ENCODE results near the gene DHX16. TPM values are rescaled to one million over a fixed set of nuclear protein-coding genes. Genes with fewer than 3 reads are reported as not detected.

Gene DHX16
- total and polyA plus RNA-seq, 2 donors: 29.9 to 48.0 TPM

- Histone ChIP-seq H3K27me3 (ENCODE audit: control insufficient read depth in 2 of 2, insufficient read depth in 1 of 2, low read length in 1 of 2) (no peaks in the 10 kb centered on the region), H3K36me3 (ENCODE audit: control insufficient read depth in 2 of 2, insufficient read depth in 2 of 2, low read length in 1 of 2) (peaks cover 27 to 40% of the 10 kb centered on the region in 2 donors), H3K9me3 (ENCODE audit: control insufficient read depth in 2 of 2, insufficient read depth in 1 of 2, low read length in 1 of 2) (no peaks in the 10 kb centered on the region), H3K4me1 (ENCODE audit: control insufficient read depth in 2 of 2, insufficient read depth in 2 of 2, low read length in 2 of 2) (peaks cover 5 to 19% of the 10 kb centered on the region in 2 donors), H3K4me3 (ENCODE audit: low read length in 2 of 2) (peak overlapping the region; percentile 76 to 88), H3K27ac (ENCODE audit: low read depth in 1 of 2, low read length in 1 of 2) (peak overlapping the region; percentile 96 to 98)
- WGBS: under 1% methylated on average over 78 of the region's 78 CpGs
- DNase-seq (ENCODE audit: low read depth in 6 of 9, low spot score in 9 of 9): peak in 6 of 9 donors; percentile 15 to 86 (median 40)
Observed at GRCh38 chr6:30647242-30648116, 25.3 kb downstream of the DHX16 start.

GRCh38 chr6:30646450-30647241 is 26.2 kb downstream of the DHX16 start, which contains the start of gene C6orf136:
Gene C6orf136 (plus strand): TSS chr6:30647133. CDS start chr6:30647232, 99 bp downstream.
- DNase-seq (ENCODE audit: low read depth in 6 of 9, low spot score in 9 of 9): peak; percentile 86 to 97 (median 93)
- Histone ChIP-seq H3K9me3 (ENCODE audit: control insufficient read depth in 2 of 2, insufficient read depth in 1 of 2, low read length in 1 of 2) (no peaks in the 10 kb centered on the region), H3K4me3 (ENCODE audit: low read length in 2 of 2) (peak within 1 kb of the TSS; percentile 76 to 88), H3K27me3 (ENCODE audit: control insufficient read depth in 2 of 2, insufficient read depth in 1 of 2, low read length in 1 of 2) (no peaks in the 10 kb centered on the region), H3K4me1 (ENCODE audit: control insufficient read depth in 2 of 2, insufficient read depth in 2 of 2, low read length in 2 of 2) (peaks cover 5 to 23% of the 10 kb centered on the region in 2 donors), H3K36me3 (ENCODE audit: control insufficient read depth in 2 of 2, insufficient read depth in 2 of 2, low read length in 1 of 2) (peaks cover 24 to 37% of the 10 kb centered on the region in 2 donors), H3K27ac (ENCODE audit: low read depth in 1 of 2, low read length in 1 of 2) (peak within 1 kb of the TSS; percentile 96 to 98)
- WGBS: 18% methylated on average over 37 of the region's 37 CpGs

GRCh38 chr6:30645989-30646388 is 26.8 kb downstream of the DHX16 start:
- Histone ChIP-seq H3K36me3 (ENCODE audit: control insufficient read depth in 2 of 2, insufficient read depth in 2 of 2, low read length in 1 of 2) (peaks cover 21 to 37% of the 10 kb centered on the region in 2 donors), H3K9me3 (ENCODE audit: control insufficient read depth in 2 of 2, insufficient read depth in 1 of 2, low read length in 1 of 2) (no peaks in the 10 kb centered on the region), H3K27ac (ENCODE audit: low read depth in 1 of 2, low read length in 1 of 2) (no peak overlapping the region), H3K27me3 (ENCODE audit: control insufficient read depth in 2 of 2, insufficient read depth in 1 of 2, low read length in 1 of 2) (no peaks in the 10 kb centered on the region), H3K4me1 (ENCODE audit: control insufficient read depth in 2 of 2, insufficient read depth in 2 of 2, low read length in 2 of 2) (peaks cover 5 to 30% of the 10 kb centered on the region in 2 donors), H3K4me3 (ENCODE audit: low read length in 2 of 2) (no peak overlapping the region)
- 95% methylated on average over 1 of the region's 1 CpG for WGBS
- no peak for DNase-seq (ENCODE audit: low read depth in 6 of 9, low spot score in 9 of 9)

GRCh38 chr6:30644769-30645168 is 28.0 kb downstream of the DHX16 start:
- 95% methylated on average over 5 of the region's 5 CpGs for WGBS
- Histone ChIP-seq H3K27me3 (ENCODE audit: control insufficient read depth in 2 of 2, insufficient read depth in 1 of 2, low read length in 1 of 2) (no peaks in the 10 kb centered on the region), H3K27ac (ENCODE audit: low read depth in 1 of 2, low read length in 1 of 2) (no peak overlapping the region), H3K36me3 (ENCODE audit: control insufficient read depth in 2 of 2, insufficient read depth in 2 of 2, low read length in 1 of 2) (peaks cover 31 to 43% of the 10 kb centered on the region in 2 donors), H3K4me1 (ENCODE audit: control insufficient read depth in 2 of 2, insufficient read depth in 2 of 2, low read length in 2 of 2) (peaks cover 5 to 38% of the 10 kb centered on the region in 2 donors), H3K9me3 (ENCODE audit: control insufficient read depth in 2 of 2, insufficient read depth in 1 of 2, low read length in 1 of 2) (no peaks in the 10 kb centered on the region), H3K4me3 (ENCODE audit: low read length in 2 of 2) (no peak overlapping the region)
- no peak for DNase-seq (ENCODE audit: low read depth in 6 of 9, low spot score in 9 of 9)

GRCh38 chr6:30643656-30644055 is 29.1 kb downstream of the DHX16 start:
- Histone ChIP-seq H3K4me1 (ENCODE audit: control insufficient read depth in 2 of 2, insufficient read depth in 2 of 2, low read length in 2 of 2) (peaks cover 5 to 38% of the 10 kb centered on the region in 2 donors), H3K4me3 (ENCODE audit: low read length in 2 of 2) (no peak overlapping the region), H3K36me3 (ENCODE audit: control insufficient read depth in 2 of 2, insufficient read depth in 2 of 2, low read length in 1 of 2) (peaks cover 30 to 41% of the 10 kb centered on the region in 2 donors), H3K9me3 (ENCODE audit: control insufficient read depth in 2 of 2, insufficient read depth in 1 of 2, low read length in 1 of 2) (no peaks in the 10 kb centered on the region), H3K27ac (ENCODE audit: low read depth in 1 of 2, low read length in 1 of 2) (no peak overlapping the region), H3K27me3 (ENCODE audit: control insufficient read depth in 2 of 2, insufficient read depth in 1 of 2, low read length in 1 of 2) (no peaks in the 10 kb centered on the region)
- no peak for DNase-seq (ENCODE audit: low read depth in 6 of 9, low spot score in 9 of 9)
- over 99% methylated on average over 2 of the region's 2 CpGs for WGBS

- DNase-seq (ENCODE audit: low read depth in 6 of 9, low spot score in 9 of 9): peak in 5 of 9 donors; percentile 15 to 74 (median 41)
- H3K4me3 ChIP-seq (ENCODE audit: low read length in 2 of 2): no peak overlapping the region
- no peaks in the 10 kb centered on the region for H3K9me3 ChIP-seq (ENCODE audit: control insufficient read depth in 2 of 2, insufficient read depth in 1 of 2, low read length in 1 of 2)
- 13% methylated on average over 1 of the region's 1 CpG for WGBS
- H3K4me1 ChIP-seq (ENCODE audit: control insufficient read depth in 2 of 2, insufficient read depth in 2 of 2, low read length in 2 of 2): peaks cover 0 to 23% of the 10 kb centered on the region in 2 donors
- peak overlapping the region; percentile 52 to 56 for H3K27ac ChIP-seq (ENCODE audit: low read depth in 1 of 2, low read length in 1 of 2)
- no peaks in the 10 kb centered on the region for H3K27me3 ChIP-seq (ENCODE audit: control insufficient read depth in 2 of 2, insufficient read depth in 1 of 2, low read length in 1 of 2)
- peaks cover 30 to 42% of the 10 kb centered on the region in 2 donors for H3K36me3 ChIP-seq (ENCODE audit: control insufficient read depth in 2 of 2, insufficient read depth in 2 of 2, low read length in 1 of 2)
Observed at GRCh38 chr6:30641048-30641447, 31.8 kb downstream of the DHX16 start.

GRCh38 chr6:30640481-30640880 is 32.3 kb downstream of the DHX16 start:
- Histone ChIP-seq H3K4me3 (ENCODE audit: low read length in 2 of 2) (no peak overlapping the region), H3K27ac (ENCODE audit: low read depth in 1 of 2, low read length in 1 of 2) (peak overlapping the region; percentile 25 to 38), H3K36me3 (ENCODE audit: control insufficient read depth in 2 of 2, insufficient read depth in 2 of 2, low read length in 1 of 2) (peaks cover 27 to 40% of the 10 kb centered on the region in 2 donors), H3K9me3 (ENCODE audit: control insufficient read depth in 2 of 2, insufficient read depth in 1 of 2, low read length in 1 of 2) (no peaks in the 10 kb centered on the region), H3K4me1 (ENCODE audit: control insufficient read depth in 2 of 2, insufficient read depth in 2 of 2, low read length in 2 of 2) (peaks cover 0 to 19% of the 10 kb centered on the region in 2 donors), H3K27me3 (ENCODE audit: control insufficient read depth in 2 of 2, insufficient read depth in 1 of 2, low read length in 1 of 2) (no peaks in the 10 kb centered on the region)
- peak in 1 of 9 donors; percentile 25 for DNase-seq (ENCODE audit: low read depth in 6 of 9, low spot score in 9 of 9)
- WGBS: 66% methylated on average over 10 of the region's 10 CpGs

- Histone ChIP-seq H3K36me3 (ENCODE audit: control insufficient read depth in 2 of 2, insufficient read depth in 2 of 2, low read length in 1 of 2) (peaks cover 21 to 34% of the 10 kb centered on the region in 2 donors), H3K27ac (ENCODE audit: low read depth in 1 of 2, low read length in 1 of 2) (no peak overlapping the region)
- WGBS: 99% methylated on average over 3 of the region's 3 CpGs
Observed at GRCh38 chr6:30635834-30636233, 37.0 kb downstream of the DHX16 start.

More at GRCh38 chr6:30635834-30636233, 37.0 kb downstream of the DHX16 start:
- Histone ChIP-seq H3K4me3 (ENCODE audit: low read length in 2 of 2) (no peak overlapping the region), H3K27me3 (ENCODE audit: control insufficient read depth in 2 of 2, insufficient read depth in 1 of 2, low read length in 1 of 2) (no peaks in the 10 kb centered on the region), H3K9me3 (ENCODE audit: control insufficient read depth in 2 of 2, insufficient read depth in 1 of 2, low read length in 1 of 2) (no peaks in the 10 kb centered on the region), H3K4me1 (ENCODE audit: control insufficient read depth in 2 of 2, insufficient read depth in 2 of 2, low read length in 2 of 2) (peaks cover 0 to 6% of the 10 kb centered on the region in 2 donors)
- DNase-seq (ENCODE audit: low read depth in 6 of 9, low spot score in 9 of 9): no peak

All from thymus (tissue), 11 donors.